B cell (primary cell): ENCODE data around the gene PADI3.
"Not testable (repeated sequence)": the region's sequence is repeated elsewhere in the genome, so short reads cannot be mapped to it uniquely, and the experiment has no call there.

Source experiments
- CTCF ChIP-seq: fragments of 200-600 bp; IDR thresholded peaks from one replicate; pipeline ENCODE4 v1.8.0; 2022; ENCODE audit warnings: antibody characterized with exemption, mild to moderate bottlenecking
- EZH2 ChIP-seq: IDR thresholded peaks from 2 replicates; pipeline ENCODE4 v1.6.1; 2012; ENCODE audit warnings: borderline replicate concordance, low read depth, mild to moderate bottlenecking, moderate library complexity, low read length; ENCODE audit not compliant: insufficient read depth, poor library complexity, severe bottlenecking

- TF ChIP-seq CTCF, EZH2: not testable (repeated sequence)
These were observed 73.0 kb downstream of the PADI3 start for GRCh38 chr1:17321857-17322390.
